C4-2B (cell line): Measurements from ENCODE around the gene ADARB2.
"Not testable (repeated sequence)": the region's sequence is repeated elsewhere in the genome, so short reads cannot be mapped to it uniquely, and the experiment has no call there.

Source experiments
- H3K27ac ChIP-seq: fragments of 450-650 bp; 2 replicates; pipeline ENCODE4 v1.5.1; 2017
- CTCF ChIP-seq: fragments of 450-650 bp; conservative IDR thresholded peaks from 2 replicates; pipeline ENCODE4 v1.5.1; 2017; ENCODE audit warnings: mild to moderate bottlenecking
- ZFX ChIP-seq: fragments of 450-650 bp; IDR thresholded peaks from 2 replicates; pipeline ENCODE4 v1.6.1; 2017

ADARB2 gene

GRCh38 chr10:1737222-1738061 lies at the start of gene ADARB2:
TSS of gene ADARB2 (minus strand) at chr10:1737525.
- H3K27ac ChIP-seq = no peak within 1 kb of the TSS
- TF ChIP-seq CTCF = no peak

GRCh38 chr10:1785835-1786234 lies 48.5 kb upstream of the ADARB2 start:
- TF ChIP-seq CTCF (no peak), ZFX (no peak)

GRCh38 chr10:1782841-1783240 lies 45.5 kb upstream of the ADARB2 start:
- no peak for TF ChIP-seq ZFX
- H3K27ac ChIP-seq = no peak overlapping the region

More at GRCh38 chr10:1785835-1786234, 48.5 kb upstream of the ADARB2 start:
- no peak overlapping the region for H3K27ac ChIP-seq

GRCh38 chr10:1779796-1780195 lies 42.5 kb upstream of the ADARB2 start:
- TF ChIP-seq ZFX = no peak
- no peak for TF ChIP-seq CTCF
- H3K27ac ChIP-seq = no peak overlapping the region

- H3K27ac ChIP-seq = no peak overlapping the region
- TF ChIP-seq ZFX (no peak), CTCF (no peak)
Observed at GRCh38 chr10:1778375-1778969, 41.1 kb upstream of the ADARB2 start.

GRCh38 chr10:1776127-1776662 lies 38.9 kb upstream of the ADARB2 start:
- TF ChIP-seq CTCF (no peak), ZFX (no peak)
- H3K27ac ChIP-seq = no peak overlapping the region

- no peak overlapping the region for H3K27ac ChIP-seq
- TF ChIP-seq CTCF (no peak), ZFX (no peak)
Observed at GRCh38 chr10:1774796-1775195, 37.5 kb upstream of the ADARB2 start.

- H3K27ac ChIP-seq = not testable (repeated sequence)
Observed at GRCh38 chr10:1773204-1773603, 35.9 kb upstream of the ADARB2 start.
